GM19025 (cell line): ENCODE measurements around the gene AHCYL2.
"Not testable (repeated sequence)": the region's sequence is repeated elsewhere in the genome, so short reads cannot be mapped to it uniquely, and the experiment has no call there.

Source experiments
- ATAC-seq: cut with Tn5 transposase; IDR thresholded peaks from one replicate; pipeline ENCODE4 v1.9.1; 2021; ENCODE audit warnings: mild to moderate bottlenecking, low read depth, moderate library complexity; ENCODE audit not compliant: unreplicated experiment

The AHCYL2 gene

DNA sequence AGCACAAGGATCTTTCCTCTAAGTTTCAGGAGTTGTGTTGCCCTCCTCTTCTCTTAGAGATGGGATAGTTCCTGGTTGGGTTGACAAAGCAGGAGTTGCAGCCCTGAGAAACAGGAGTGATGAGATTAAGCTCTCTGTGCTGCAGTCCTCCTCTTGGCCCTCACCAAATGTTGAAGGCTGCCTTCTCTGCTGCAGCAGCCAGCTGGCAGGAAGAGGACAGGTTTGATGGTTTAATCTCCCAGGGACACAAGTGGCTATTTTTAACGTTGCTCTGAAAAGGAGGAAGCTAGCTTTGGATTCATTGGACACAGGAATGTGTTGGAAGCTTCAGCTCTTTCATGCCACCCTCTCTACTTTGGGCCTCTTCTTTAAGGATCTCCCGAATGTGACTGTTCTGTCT lies 218.8 kb downstream of the AHCYL2 start:
- ATAC-seq = no peak

- not testable (repeated sequence) for ATAC-seq
Measured at GRCh38 chr7:129444776-129445175, 219.9 kb downstream of the AHCYL2 start.

GRCh38 chr7:129446925-129447324 lies 222.1 kb downstream of the AHCYL2 start:
- ATAC-seq = not testable (repeated sequence)

DNA sequence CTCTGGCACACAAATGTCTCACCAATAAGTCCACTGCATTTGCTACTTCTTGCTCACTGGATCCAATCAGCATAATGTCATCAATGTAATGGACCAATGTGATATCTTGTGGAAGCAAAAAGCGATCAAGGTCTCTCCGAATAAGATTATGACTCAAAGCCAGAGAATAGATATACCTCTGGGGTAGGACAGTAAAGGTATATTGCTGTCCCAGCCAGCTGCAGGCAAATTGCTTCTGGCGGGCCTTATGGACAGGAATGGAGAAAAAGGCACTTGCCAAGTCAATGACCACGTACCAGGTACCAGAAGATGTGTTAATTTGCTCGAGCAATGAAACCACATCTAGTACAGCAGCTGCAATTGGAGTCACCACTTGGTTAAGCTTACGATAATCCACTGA lies 222.6 kb downstream of the AHCYL2 start:
- ATAC-seq = not testable (repeated sequence)

DNA sequence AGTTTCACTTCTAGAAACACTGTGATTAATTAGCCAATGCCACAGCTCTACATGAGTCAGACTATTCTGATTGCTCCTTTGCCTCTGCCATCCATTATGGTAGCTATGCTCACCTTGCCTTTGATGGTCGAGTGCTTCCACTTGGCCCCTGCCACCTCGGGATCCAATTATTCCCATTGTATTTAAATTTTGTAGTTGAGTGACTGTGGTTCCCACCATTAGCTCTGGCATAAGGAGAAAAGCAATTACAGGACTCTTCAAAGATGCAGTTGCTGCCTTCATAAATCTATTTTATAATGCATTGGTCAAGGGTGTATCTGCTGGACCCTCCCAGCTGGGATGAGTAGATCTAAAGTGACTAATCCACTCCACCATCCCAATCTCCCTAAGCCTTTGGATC lies 223.8 kb downstream of the AHCYL2 start:
- ATAC-seq = not testable (repeated sequence)

GRCh38 chr7:129450295-129450694 lies 225.5 kb downstream of the AHCYL2 start:
- no peak for ATAC-seq

DNA sequence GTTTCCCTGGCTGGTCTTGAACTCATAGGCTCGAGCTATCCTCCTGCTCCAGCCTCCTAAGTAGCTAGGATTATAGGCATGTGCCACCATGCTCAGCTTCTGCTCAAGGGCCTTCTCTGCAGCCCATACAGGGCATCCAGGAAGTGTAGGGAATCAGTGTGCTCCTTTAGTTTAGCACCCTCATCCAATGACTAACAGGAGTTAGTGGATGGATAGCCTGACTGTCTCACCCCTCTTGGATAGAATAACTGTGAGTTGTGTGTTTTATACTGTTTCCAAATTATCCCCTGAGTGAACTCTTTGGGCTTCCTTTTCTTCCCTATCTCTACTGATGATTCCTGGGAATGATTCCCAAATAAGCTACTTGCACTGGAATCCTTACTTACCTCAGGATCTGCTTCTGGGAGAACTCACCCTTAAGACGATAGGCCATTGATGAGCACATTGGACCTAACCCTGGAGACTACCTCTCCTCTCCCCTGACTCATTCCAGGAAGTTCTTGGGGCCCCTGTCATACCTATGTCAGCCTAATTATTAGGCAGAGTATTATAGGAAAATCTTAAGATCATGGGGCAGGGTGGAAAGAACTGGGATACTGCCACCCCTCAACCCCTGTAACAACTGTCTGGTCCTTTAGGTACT lies 227.9 kb downstream of the AHCYL2 start:
- ATAC-seq = no peak

DNA sequence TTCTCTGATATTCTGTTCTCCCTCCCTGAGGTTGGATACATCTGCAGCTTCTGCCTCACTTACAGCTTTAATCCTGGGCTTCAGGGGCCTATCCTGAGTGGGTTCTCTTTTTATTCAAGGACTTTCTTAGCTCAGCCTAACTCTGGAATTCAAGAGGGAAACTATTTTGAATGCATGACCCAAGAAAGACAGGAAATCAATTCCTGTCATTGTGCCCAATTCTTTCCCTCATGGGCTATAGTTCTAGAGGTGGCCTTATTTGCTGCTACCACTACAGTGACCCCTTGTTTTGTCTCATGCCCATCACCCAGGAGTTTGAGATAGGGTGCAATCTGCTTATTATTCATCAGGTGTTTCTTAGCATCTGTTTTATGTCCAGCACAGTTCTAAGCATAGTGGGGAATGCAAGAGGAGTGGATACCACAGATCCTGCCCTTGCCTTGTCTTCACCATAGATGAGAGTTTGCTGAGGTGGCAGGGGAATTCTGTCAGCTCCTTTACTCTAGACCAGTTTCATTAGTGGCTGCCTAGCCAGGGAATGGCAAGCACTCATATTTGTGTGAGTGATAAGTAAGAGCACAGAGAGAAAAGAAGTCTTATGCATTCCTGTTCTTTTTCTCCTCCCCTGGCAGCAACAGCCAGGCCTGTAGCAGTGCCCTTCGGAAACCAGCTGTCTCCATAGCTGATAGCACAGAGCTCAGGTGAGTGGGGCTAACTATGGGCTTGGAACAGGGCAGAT lies 228.8 kb downstream of the AHCYL2 start:
- ATAC-seq = no peak

DNA sequence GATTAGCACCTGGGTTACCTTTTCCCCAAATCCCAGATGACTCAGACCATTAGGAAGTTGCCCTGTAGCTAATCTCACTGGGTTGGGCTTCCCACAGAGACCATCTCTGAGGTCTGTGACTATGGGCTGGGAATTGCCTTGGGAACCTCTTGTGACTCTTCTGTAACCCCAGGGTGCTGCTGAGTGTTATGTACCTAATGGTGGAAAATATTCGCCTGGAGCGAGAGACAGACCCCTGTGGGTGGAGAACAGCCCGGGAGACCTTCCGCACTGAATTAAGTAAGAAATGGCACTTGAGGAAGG lies 229.4 kb downstream of the AHCYL2 start:
- ATAC-seq = no peak

DNA sequence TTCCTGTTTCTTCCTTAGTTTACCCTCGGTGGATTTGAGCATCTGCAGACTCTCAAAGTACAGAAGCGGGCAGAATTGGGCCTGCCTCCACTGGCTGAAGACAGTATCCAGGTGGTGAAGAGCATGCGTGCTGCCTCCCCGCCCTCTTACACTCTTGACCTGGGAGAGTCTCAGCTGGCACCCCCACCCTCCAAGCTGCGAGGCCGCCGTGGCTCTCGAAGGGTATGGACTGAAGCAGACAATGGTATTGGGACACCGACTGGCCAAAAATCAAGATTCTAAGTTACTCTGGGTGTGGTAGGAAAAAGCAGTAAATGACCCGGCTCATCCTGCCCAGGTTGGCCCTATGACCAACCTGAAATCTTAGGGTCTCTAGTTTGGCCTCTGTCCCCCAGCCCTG lies 231.6 kb downstream of the AHCYL2 start:
- ATAC-seq = no peak

DNA sequence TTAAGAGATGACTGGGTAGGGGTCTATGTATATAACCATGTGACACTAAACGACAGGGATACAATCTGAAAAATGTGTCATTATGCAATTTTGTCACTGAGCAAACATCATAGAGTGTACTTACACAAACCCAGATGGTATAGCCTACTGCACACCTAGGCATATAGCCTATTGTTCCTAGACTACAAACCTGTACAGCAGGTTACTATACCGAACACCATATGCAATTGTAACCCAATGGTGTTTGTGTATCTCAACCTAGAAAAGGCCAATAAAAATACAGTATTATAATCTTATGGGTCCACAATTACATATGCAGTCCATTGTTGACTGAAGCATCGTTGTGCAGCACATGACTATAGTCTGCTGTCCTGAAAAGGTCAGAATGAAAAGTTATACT lies 232.3 kb downstream of the AHCYL2 start:
- ATAC-seq = no peak

DNA sequence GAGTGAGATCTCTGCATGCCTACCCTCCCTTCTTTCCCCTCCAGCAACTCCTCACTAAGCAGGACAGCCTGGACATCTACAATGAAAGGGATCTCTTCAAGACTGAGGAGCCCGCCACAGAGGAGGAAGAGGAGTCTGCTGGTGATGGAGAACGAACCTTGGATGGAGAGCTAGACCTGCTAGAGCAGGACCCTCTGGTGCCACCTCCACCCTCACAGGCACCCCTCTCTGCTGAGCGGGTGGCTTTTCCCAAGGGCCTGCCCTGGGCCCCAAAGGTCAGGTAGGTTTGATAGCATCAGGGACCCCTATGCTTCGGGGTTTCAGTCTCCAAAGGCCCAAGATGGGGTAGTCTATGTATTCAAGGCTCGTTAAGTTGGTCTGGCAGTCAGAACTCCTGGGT lies 233.3 kb downstream of the AHCYL2 start:
- no peak for ATAC-seq

GRCh38 chr7:129461809-129462208 lies 237.0 kb downstream of the AHCYL2 start:
- no peak for ATAC-seq

DNA sequence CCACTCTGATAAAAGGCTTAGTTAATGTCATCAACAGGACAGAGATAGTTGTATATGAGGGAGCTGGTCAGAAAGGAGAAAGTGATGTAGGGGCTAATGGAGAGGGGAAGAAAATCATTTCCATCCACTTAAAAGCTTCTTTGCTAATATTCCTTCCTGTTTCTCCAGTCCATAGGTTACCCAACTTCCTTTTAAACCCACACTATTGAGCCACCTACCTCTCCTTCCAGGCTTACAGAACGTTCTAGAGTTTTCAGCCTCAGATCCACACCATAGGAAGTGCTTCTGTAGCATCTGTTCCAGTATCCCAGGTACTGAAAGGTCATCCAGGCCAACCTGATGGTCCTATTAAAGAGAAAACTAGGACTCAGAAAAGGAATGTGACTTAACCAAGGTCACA lies 237.6 kb downstream of the AHCYL2 start:
- no peak for ATAC-seq

DNA sequence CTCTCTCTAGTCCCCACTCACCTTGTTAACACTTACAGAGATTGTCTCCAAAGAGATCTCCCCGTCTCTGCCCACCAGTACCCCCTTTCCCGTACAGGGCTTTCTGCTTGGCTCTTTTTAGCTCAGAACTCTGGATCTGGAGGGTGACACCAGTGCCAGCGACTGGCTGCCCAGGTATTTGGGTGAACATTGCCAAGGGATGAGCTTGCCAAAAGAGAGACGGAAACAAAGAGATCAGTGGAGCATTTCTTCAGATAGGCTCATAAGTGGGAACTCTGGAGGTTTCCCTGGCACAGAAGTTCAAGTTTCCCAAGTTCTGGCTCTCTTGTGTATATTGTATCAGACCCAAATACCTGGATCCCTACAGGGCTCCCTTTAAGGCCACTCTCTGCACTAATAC lies 239.4 kb downstream of the AHCYL2 start:
- no peak for ATAC-seq

GRCh38 chr7:129465080-129465479 lies 240.2 kb downstream of the AHCYL2 start:
- ATAC-seq = no peak

DNA sequence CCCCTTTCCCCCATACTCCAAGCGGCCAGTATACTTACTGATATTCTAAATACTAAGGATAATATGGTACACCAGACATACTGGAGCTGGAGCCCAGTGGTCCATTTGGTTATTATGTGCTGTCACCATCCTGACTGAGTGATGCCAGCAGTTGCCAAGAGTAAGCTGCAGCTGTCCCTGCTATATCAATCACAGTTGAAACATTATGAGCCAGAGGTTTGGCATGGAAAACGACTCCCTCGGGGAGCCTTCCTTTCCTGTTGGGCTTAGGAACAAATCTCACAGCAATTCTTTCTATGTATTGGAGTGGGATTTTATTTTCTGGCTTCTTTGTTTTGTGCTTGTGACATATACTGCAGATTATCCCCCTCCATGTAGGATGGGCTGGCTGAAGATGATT lies 242.0 kb downstream of the AHCYL2 start:
- no peak for ATAC-seq

GRCh38 chr7:129468087-129468486 lies 243.3 kb downstream of the AHCYL2 start:
- ATAC-seq = no peak

- no peak for ATAC-seq
Measured at GRCh38 chr7:129468547-129468946, 243.7 kb downstream of the AHCYL2 start.

DNA sequence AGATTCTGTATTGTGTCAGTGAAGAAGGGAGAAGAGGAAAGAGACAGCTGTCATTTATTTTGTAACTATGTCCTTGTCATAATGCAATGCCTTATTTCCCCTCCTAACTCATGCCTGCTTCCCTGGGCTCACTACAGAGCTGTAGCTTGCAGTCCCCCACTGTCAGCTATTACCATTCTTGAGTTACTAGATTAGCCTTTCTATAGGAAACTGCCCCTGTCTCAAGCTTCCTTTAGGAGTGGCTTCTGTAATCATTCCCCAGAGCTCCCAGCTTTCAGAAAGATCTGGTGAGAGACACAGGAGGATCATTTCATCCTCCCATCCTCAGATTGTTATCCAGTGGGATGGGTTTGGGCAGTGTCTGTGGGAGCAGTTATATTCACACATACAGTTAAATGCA lies 245.1 kb downstream of the AHCYL2 start:
- ATAC-seq = no peak

DNA sequence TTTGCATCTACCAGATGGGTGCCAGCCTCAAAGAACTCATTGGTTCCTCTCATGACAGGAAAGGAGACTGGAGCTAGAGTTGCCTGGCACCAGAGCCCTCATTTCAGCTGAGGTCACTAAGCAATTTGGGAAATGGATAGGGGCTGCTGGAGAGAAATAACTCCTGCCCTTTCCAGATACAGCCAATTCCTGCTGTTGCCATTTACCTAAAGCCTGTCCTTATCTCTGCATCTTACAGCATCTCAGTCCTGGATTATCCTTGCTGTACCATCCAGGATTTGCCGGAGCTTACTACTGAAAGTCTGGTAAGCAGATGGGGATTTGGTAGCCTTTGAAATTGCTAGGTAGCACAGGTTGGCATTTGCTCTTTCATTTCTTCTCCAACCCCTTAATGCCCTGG lies 245.6 kb downstream of the AHCYL2 start:
- ATAC-seq = no peak

DNA sequence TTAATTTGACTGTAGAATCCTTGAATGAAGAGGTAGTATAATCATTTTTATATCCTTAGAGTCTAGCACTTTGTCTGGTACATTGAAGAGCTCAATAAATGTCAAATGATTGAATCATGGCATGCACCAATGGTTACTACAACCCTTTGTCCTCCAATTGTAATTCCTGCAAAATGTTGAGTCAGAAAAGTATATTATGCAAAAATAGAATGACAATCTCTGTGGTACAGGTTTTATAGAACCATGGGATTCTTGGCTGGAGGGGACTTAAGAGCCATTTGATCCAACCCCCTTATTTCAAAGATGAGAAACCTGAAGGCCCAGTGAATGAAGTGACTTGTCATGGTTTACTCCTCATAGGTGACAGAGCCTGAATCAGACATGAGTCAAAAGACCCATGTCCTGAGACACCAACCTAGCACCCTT lies 246.6 kb downstream of the AHCYL2 start:
- no peak for ATAC-seq
